Neuronal stem cell (in vitro differentiated cells): ENCODE results near the gene SNX5.

Experiments
- DNase-seq: peaks from one replicate; pipeline ENCODE4 v3.0.0-alpha.2; 2013; ENCODE audit warnings: low spot score
- H2AFZ ChIP-seq: one replicate; pipeline ENCODE4 v1.6.1; 2013; ENCODE audit warnings: mild to moderate bottlenecking, low read length, inconsistent platforms
- H2AK5ac ChIP-seq: 2 replicates; pipeline ENCODE4 v1.6.1; 2013; ENCODE audit warnings: low read depth, mild to moderate bottlenecking, inconsistent platforms, low read length, moderate library complexity, mixed read lengths
- H2BK120ac ChIP-seq: 2 replicates; pipeline ENCODE4 v1.6.1; 2013; ENCODE audit warnings: low read depth, mild to moderate bottlenecking, inconsistent platforms, low read length, moderate library complexity, mixed read lengths
- H2BK12ac ChIP-seq: one replicate; pipeline ENCODE4 v1.6.1; 2013; ENCODE audit warnings: low read length, inconsistent platforms
- H2BK15ac ChIP-seq: 2 replicates; pipeline ENCODE4 v1.6.1; 2013; ENCODE audit warnings: mild to moderate bottlenecking, low read length, inconsistent platforms, mixed read lengths
- H2BK5ac ChIP-seq: one replicate; pipeline ENCODE4 v1.6.1; 2013; ENCODE audit warnings: inconsistent platforms, mild to moderate bottlenecking, low read length, moderate library complexity
- H3K14ac ChIP-seq: one replicate; pipeline ENCODE4 v1.6.1; 2013; ENCODE audit warnings: low read length, inconsistent platforms
- H3K18ac ChIP-seq: 2 replicates; pipeline ENCODE4 v1.6.1; 2013; ENCODE audit warnings: low read length, inconsistent platforms
- H3K23ac ChIP-seq: 2 replicates; pipeline ENCODE4 v1.6.1; 2013; ENCODE audit warnings: low read depth, mild to moderate bottlenecking, mixed read lengths, low read length, inconsistent platforms; ENCODE audit not compliant: poor library complexity
- H3K27ac ChIP-seq: replicated peaks from 3 replicates; pipeline ENCODE4 v1.5.1; 2013; ENCODE audit warnings: low read length, inconsistent platforms
- H3K27me3 ChIP-seq, 3 experiments: 2 replicates each; pipeline ENCODE4 v1.6.1; 2013; ENCODE audit warnings: low read length in 3 of 3, mild to moderate bottlenecking in 2 of 3, inconsistent platforms in 1 of 3, low read depth in 1 of 3, mixed read lengths in 1 of 3, moderate library complexity in 1 of 3; ENCODE audit not compliant: control insufficient read depth in 3 of 3, insufficient read depth in 3 of 3
- H3K36me3 ChIP-seq, 2 donors: replicated peaks in 1 of 2; 2 replicates each; pipeline ENCODE4 v1.6.1; 2013; ENCODE audit warnings: low read length in 2 of 2; ENCODE audit not compliant: control insufficient read depth in 2 of 2, insufficient read depth in 2 of 2
- H3K4ac ChIP-seq: 2 replicates; pipeline ENCODE4 v1.6.1; 2013; ENCODE audit warnings: inconsistent platforms, mild to moderate bottlenecking, low read length, moderate library complexity
- H3K4me1 ChIP-seq, 2 donors: 1 replicate in 1 of 2; 2 replicates in 1 of 2; pipeline ENCODE4 v1.6.1; 2013; ENCODE audit warnings: low read length in 2 of 2, low read depth in 1 of 2; ENCODE audit not compliant: control insufficient read depth in 2 of 2, insufficient read depth in 1 of 2
- H3K4me2 ChIP-seq: one replicate; pipeline ENCODE4 v1.6.1; 2013; ENCODE audit warnings: mild to moderate bottlenecking, low read length, inconsistent platforms; ENCODE audit not compliant: insufficient read depth, poor library complexity, severe bottlenecking
- H3K4me3 ChIP-seq, 2 donors: 2 replicates each; pipeline ENCODE4 v1.5.1; 2013; ENCODE audit warnings: low read length in 2 of 2, mild to moderate bottlenecking in 2 of 2, inconsistent platforms in 1 of 2, moderate library complexity in 1 of 2
- H3K79me1 ChIP-seq: one replicate; pipeline ENCODE4 v1.6.1; 2013; ENCODE audit warnings: low read depth, mild to moderate bottlenecking, inconsistent platforms, low read length, moderate library complexity
- H3K9ac ChIP-seq: one replicate; pipeline ENCODE4 v1.6.1; 2013; ENCODE audit warnings: mild to moderate bottlenecking, low read depth, low read length, inconsistent platforms; ENCODE audit not compliant: poor library complexity
- H3K9me3 ChIP-seq, 2 donors: replicated peaks in 1 of 2; 2 replicates each; pipeline versions ENCODE3 to v1.6.1; 2013; ENCODE audit warnings: low read length in 2 of 2, mild to moderate bottlenecking in 2 of 2, inconsistent platforms in 1 of 2, low read depth in 1 of 2, mixed read lengths in 1 of 2, moderate library complexity in 1 of 2; ENCODE audit not compliant: control insufficient read depth in 2 of 2, insufficient read depth in 1 of 2
- H4K8ac ChIP-seq: one replicate; pipeline ENCODE4 v1.6.1; 2013; ENCODE audit warnings: low read depth, mild to moderate bottlenecking, inconsistent platforms, low read length, moderate library complexity
- H4K91ac ChIP-seq: one replicate; pipeline ENCODE4 v1.6.1; 2013; ENCODE audit warnings: low read length, low read depth, mild to moderate bottlenecking, inconsistent platforms; ENCODE audit not compliant: poor library complexity
- WGBS, 2 donors: extraction: QIAGEN DNeasy Blood & Tissue Kit; methylation state at CpG; one replicate each; pipeline ENCODE4 v1.1.7; 2013; ENCODE audit warnings: missing lambda C conversion rate in 2 of 2, mixed read lengths in 1 of 2; ENCODE audit not compliant: insufficient read length in 2 of 2, insufficient replicate concordance in 1 of 2; ENCODE audit errors: extremely low coverage in 2 of 2; 5-methylcytosine and 5-hydroxymethylcytosine counted together

SNX5 gene

DNA sequence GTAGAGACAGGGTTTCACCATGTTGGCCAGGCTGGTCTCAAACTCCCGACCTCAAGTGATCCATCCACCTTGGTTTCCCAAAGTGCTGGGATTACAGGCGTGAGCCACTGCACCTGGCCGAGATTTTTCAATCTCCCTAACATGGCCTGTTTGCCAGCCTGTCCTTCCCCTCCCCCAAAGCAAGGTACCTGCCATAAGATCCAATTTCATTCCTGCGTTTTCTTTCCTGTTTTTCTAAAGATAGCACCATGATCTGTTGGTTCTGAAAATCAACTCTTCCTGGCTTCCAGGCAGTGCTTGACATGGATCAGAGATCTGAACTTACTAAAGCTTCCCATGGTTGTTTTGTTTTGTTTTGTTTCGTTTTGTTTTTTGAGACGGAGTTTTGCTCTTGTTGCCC lies 7.7 kb upstream of the SNX5 start:
- Histone ChIP-seq H3K4me1 (peaks cover 2 to 5% of the 10 kb centered on the region in 2 donors), H3K27me3 (no peaks in the 10 kb centered on the region), H2AK5ac (no peak overlapping the region), H3K23ac (no peak overlapping the region), H2BK120ac (no peak overlapping the region), H4K91ac (no peak overlapping the region), H2AFZ (no peak overlapping the region), H3K9me3 (no peaks in the 10 kb centered on the region), H2BK5ac (no peak overlapping the region), H3K79me1 (no peaks in the 10 kb centered on the region), H3K36me3 (peaks cover 10 to 91% of the 10 kb centered on the region in 2 donors), H3K18ac (no peak overlapping the region), H2BK12ac (no peak overlapping the region), H3K4me2 (no peak overlapping the region), H3K4me3 (no peak overlapping the region), H3K27ac (no peak overlapping the region), H4K8ac (no peak overlapping the region), H2BK15ac (no peak overlapping the region), H3K14ac (no peak overlapping the region), H3K9ac (no peak overlapping the region), H3K4ac (no peak overlapping the region)
- no peak for DNase-seq
- no CpG with 5 or more reads among the region's 6 CpGs for WGBS, 2 donors

DNA sequence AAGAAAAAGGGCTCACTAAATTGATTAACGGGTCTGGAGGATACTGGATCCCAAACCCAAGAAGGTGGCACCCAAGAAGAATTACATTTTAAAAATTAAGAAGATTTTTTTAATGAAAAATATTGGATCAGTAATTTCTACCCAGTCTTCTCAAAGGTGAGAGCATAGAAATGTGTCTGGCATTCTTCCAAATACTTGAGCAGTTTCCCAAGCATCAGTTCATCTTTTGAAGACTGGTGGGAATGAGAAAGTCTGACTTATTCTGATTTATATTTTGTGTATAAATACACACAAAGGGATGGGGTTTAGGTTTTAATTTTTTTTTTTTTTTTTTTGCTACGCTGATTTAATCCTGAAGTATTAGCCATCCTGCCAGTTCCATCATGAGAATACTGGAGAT lies 3.5 kb upstream of the SNX5 start:
- H3K18ac ChIP-seq = no peak overlapping the region
- DNase-seq = no peak
- H2BK12ac ChIP-seq = no peak overlapping the region
- no peak overlapping the region for H3K27ac ChIP-seq
- no peak overlapping the region for H2BK5ac ChIP-seq
- H3K79me1 ChIP-seq = peaks cover 3% of the 10 kb centered on the region
- peaks cover 10 to 72% of the 10 kb centered on the region in 2 donors for H3K36me3 ChIP-seq
- no peak overlapping the region for H4K8ac ChIP-seq
- peaks cover 2 to 5% of the 10 kb centered on the region in 2 donors for H3K4me1 ChIP-seq
- peak overlapping the region; percentile 77 for H3K4me2 ChIP-seq
- no peak overlapping the region for H3K9ac ChIP-seq
- no peak overlapping the region for H3K23ac ChIP-seq
- H2AK5ac ChIP-seq = no peak overlapping the region
- no CpG with 5 or more reads among the region's 2 CpGs for WGBS, 2 donors
- H3K4me3 ChIP-seq = peak overlapping the region in 1 of 2 donors; percentile 66
- no peak overlapping the region for H4K91ac ChIP-seq
- no peaks in the 10 kb centered on the region for H3K9me3 ChIP-seq
- no peak overlapping the region for H3K4ac ChIP-seq
- H3K14ac ChIP-seq = no peak overlapping the region
- no peak overlapping the region for H2BK120ac ChIP-seq
- H3K27me3 ChIP-seq = no peaks in the 10 kb centered on the region
- no peak overlapping the region for H2AFZ ChIP-seq
- no peak overlapping the region for H2BK15ac ChIP-seq

GRCh38 chr20:17971300-17972013 lies 2.9 kb upstream of the SNX5 start:
- DNase-seq = no peak
- Histone ChIP-seq H3K18ac (no peak overlapping the region), H3K27ac (peak overlapping the region; percentile 44), H3K23ac (no peak overlapping the region), H2BK15ac (no peak overlapping the region), H2AK5ac (no peak overlapping the region), H2BK5ac (no peak overlapping the region), H3K14ac (no peak overlapping the region), H2BK12ac (no peak overlapping the region), H3K4me2 (peak overlapping the region; percentile 77), H2AFZ (no peak overlapping the region), H3K27me3 (no peaks in the 10 kb centered on the region), H3K4me1 (peaks cover 2 to 6% of the 10 kb centered on the region in 2 donors), H4K8ac (no peak overlapping the region), H4K91ac (no peak overlapping the region), H3K4ac (no peak overlapping the region), H3K4me3 (peak overlapping the region; percentile 66 to 74), H3K36me3 (peaks cover 8 to 72% of the 10 kb centered on the region in 2 donors), H3K79me1 (peaks cover 3% of the 10 kb centered on the region), H3K9ac (no peak overlapping the region), H2BK120ac (no peak overlapping the region), H3K9me3 (no peaks in the 10 kb centered on the region)
- no CpG with 5 or more reads among the region's 7 CpGs for WGBS, 2 donors

- H3K18ac ChIP-seq = no peak overlapping the region
- H2BK15ac ChIP-seq = no peak overlapping the region
- peak overlapping the region; percentile 100 for H3K27ac ChIP-seq
- H3K9ac ChIP-seq = no peak overlapping the region
- no peak overlapping the region for H2BK12ac ChIP-seq
- H3K4me1 ChIP-seq = peaks cover 6 to 16% of the 10 kb centered on the region in 2 donors
- no peak overlapping the region for H3K4ac ChIP-seq
- no peak overlapping the region for H2BK120ac ChIP-seq
- DNase-seq = no peak
- WGBS, 2 donors = no CpG with 5 or more reads among the region's 9 CpGs
- H3K27me3 ChIP-seq = no peaks in the 10 kb centered on the region
- H3K14ac ChIP-seq = no peak overlapping the region
- H3K4me3 ChIP-seq = peak overlapping the region; percentile 66 to 92
- no peak overlapping the region for H3K23ac ChIP-seq
- H4K91ac ChIP-seq = no peak overlapping the region
- H2AK5ac ChIP-seq = no peak overlapping the region
- peak overlapping the region; percentile 67 for H3K4me2 ChIP-seq
- peaks cover 0 to 72% of the 10 kb centered on the region in 2 donors for H3K36me3 ChIP-seq
- no peak overlapping the region for H4K8ac ChIP-seq
- H2BK5ac ChIP-seq = no peak overlapping the region
- peak overlapping the region; percentile 93 for H2AFZ ChIP-seq
- no peaks in the 10 kb centered on the region for H3K9me3 ChIP-seq
- H3K79me1 ChIP-seq = peaks cover 3% of the 10 kb centered on the region
These were observed 1.4 kb upstream of the SNX5 start for GRCh38 chr20:17969884-17970409.
